GM13976 (cell line): Measurements from ENCODE around the gene ZC3H18.

Experiments
- DNase-seq: peaks from one replicate; pipeline ENCODE4 v3.0.0; 2012; ENCODE audit warnings: low spot score
- in situ Hi-C: fragments of 300-500 bp; cut with MboI; formaldehyde crosslinking; loops from one replicate; pipeline ENCODE4 v1.12.0; 2022; ENCODE audit warnings: low sequenced_read_pairs, mixed read lengths, inconsistent platforms; ENCODE audit not compliant: unreplicated experiment
- TF ChIP-seq, protein P1 (sequence below): IDR thresholded peaks from 2 replicates; pipeline ENCODE4 v1.5.1; 2012; ENCODE audit warnings: borderline replicate concordance, mild to moderate bottlenecking; ENCODE audit not compliant: insufficient read depth; ENCODE audit errors: extremely low read depth, missing control alignments, control extremely low read depth

The ZC3H18 gene

DNA sequence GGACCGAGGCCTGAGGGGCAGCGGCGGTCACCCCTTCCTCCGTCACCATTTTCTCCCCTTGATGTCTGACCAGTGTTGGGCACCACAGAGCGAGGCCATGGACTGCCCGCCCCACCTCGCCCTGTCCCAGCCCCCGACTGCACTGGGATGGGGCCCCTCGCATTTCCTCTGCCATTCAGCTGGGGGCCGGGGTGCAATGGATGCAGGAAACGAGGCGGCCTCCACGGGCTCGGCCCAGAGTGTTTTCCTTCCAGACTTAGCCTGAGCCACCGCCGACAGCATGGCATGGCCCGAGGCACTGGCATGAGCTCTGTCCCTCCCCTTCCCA, 44.6 kb upstream of the ZC3H18 start:
- no peak for DNase-seq
- TF ChIP-seq, protein P1, sequence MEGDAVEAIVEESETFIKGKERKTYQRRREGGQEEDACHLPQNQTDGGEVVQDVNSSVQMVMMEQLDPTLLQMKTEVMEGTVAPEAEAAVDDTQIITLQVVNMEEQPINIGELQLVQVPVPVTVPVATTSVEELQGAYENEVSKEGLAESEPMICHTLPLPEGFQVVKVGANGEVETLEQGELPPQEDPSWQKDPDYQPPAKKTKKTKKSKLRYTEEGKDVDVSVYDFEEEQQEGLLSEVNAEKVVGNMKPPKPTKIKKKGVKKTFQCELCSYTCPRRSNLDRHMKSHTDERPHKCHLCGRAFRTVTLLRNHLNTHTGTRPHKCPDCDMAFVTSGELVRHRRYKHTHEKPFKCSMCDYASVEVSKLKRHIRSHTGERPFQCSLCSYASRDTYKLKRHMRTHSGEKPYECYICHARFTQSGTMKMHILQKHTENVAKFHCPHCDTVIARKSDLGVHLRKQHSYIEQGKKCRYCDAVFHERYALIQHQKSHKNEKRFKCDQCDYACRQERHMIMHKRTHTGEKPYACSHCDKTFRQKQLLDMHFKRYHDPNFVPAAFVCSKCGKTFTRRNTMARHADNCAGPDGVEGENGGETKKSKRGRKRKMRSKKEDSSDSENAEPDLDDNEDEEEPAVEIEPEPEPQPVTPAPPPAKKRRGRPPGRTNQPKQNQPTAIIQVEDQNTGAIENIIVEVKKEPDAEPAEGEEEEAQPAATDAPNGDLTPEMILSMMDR, result no peak
- in situ Hi-C loops, result loop anchor here (25.0 kb wide), 1 partner anchor 88 kb away; no protein-coding TSS in a partner anchor

DNA sequence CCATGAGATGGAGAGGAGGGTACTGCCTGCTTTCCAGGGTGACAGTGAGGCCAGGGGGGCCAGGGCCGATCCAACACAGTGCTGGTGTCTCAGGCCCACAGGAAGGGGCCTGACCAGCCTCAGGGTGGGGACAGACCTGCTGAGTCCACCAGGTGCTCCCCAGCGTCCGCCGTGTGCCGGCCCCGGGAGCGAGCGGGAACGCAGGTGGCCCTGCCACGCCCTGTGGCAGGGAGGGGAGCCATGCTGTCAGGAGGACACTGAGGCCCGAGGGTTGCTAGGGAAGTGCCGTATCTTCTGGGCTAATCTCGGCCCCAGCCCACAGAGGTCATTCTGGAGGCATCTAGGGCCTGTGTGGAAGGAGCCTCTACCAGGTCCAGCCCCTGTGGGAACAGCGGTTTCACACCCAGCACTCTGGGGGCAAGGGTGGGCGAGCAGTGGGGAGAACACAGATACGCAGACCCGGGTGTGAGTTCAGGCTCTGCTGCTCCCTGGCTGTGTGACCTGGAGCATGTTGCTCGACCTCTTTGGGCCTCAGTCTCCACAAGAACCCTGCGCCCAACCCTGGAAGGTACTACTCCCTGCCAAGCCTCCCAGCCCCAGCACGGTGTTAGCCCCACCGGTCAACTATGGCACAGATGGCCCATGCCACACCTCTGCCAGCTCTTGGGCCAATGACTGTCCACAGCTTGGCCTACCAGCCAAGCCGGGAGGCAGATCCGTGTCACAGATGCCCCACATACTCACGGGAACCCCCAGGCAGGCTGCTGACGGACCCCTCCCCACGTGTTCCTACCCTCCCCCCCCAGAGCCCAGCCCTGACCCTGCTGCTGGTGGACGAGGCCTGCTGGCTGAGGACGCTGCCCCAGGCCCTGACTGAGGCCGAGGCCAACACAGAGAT, 43.9 kb upstream of the ZC3H18 start:
- no peak for DNase-seq
- in situ Hi-C loops, result loop anchor here (25.0 kb wide), 1 partner anchor 89 kb away; no protein-coding TSS in a partner anchor
- TF ChIP-seq, protein P1, result no peak

DNA sequence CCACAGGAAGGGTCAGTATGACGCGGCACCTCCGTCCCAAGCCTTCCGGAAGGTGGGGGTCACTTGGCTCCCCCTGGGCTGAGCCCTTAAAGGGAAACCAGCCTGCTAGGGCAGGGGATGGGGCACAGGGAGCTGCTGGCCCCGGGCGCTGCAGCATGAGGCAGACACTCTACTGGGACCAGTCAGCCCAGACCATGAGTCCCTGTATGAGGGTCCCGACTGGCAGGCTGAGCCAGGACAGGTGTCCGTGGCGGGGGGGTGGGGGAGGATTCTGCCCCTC, 43.4 kb upstream of the ZC3H18 start:
- in situ Hi-C loops, result loop anchor here (25.0 kb wide), 1 partner anchor 90 kb away; no protein-coding TSS in a partner anchor
- DNase-seq, result no peak
- TF ChIP-seq, protein P1, result no peak

DNA sequence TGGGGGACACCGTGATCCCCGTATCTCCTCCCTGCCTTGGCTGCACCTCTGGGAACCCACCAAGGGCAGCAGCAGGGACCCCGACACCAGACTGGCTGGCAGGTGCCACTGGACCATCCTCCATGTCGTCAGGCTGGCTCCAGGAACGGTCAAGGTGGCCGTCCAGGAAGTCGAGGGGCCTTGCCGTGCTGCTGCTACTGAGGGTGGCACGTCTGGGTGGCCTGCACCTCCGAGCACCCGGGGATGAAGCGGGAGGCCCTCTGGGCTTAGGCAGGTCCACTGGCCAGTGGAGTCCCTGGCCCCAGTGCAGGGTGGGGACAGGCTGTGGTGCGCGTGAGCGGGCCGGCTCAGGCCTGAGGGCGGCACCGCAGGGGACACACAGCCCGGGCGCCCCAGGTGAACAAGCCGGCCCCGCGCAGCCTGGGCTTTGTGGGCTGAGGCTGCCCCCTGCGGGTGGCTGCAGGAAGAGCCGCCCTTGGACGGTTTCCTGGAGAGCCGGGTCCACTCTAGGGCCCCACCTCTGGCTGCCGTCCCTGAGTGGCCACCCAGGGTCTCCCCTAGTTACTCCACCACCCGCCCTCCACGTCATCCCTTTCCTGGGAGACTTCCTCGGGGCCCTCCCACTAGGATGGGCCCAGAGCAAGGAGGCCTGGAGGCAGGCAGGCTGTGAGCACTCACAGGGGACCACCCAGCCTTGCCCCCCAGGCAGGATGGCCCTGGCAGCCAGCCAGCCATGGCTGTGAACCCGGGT, 42.8 kb upstream of the ZC3H18 start:
- in situ Hi-C loops, result loop anchor here (25.0 kb wide), 1 partner anchor 90 kb away; no protein-coding TSS in a partner anchor
- TF ChIP-seq, protein P1, result peak; percentile 82
- DNase-seq, result peak; percentile 92

DNA sequence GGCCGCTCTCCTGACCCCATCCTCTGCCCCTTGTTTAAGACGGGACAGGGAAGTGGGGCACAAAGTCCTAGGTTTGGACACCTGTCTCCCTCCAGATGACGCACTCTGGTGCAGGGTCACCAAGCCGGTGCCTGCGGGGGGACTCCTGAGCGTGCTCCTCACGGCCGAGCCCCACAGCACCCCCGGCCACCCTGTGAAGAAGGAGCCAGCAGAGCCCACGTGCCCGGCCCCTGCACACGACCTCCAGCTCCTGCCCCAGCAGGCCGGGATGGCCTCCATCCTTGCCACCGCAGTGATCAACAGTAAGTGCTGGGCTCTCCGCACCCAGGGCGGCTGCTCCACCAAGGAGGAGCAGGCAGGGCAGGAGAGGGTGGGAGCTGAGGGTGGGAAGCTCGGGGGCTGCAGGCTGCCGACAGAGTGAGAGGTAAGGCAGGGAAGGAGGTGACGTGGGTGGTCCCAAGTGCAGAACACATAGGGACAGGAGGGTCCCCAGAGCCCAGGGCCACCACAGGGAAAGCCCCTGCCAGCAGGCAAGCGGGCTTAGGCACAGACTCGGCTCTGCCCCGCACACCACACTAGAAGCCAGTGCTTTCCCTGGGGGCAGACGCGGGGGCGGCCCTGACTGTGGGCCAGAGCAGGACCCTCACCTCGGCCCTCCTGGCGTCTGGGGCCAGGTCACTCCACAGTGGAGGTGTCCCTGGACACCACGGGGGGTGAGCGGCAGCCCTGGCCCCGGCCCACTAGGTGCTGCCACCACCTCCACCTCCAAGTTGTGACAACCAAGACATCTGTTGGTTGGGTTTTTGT, 42.1 kb upstream of the ZC3H18 start:
- in situ Hi-C loops, result loop anchor here (25.0 kb wide), 1 partner anchor 91 kb away; no protein-coding TSS in a partner anchor
- no peak for DNase-seq
- TF ChIP-seq, protein P1, result no peak

DNA sequence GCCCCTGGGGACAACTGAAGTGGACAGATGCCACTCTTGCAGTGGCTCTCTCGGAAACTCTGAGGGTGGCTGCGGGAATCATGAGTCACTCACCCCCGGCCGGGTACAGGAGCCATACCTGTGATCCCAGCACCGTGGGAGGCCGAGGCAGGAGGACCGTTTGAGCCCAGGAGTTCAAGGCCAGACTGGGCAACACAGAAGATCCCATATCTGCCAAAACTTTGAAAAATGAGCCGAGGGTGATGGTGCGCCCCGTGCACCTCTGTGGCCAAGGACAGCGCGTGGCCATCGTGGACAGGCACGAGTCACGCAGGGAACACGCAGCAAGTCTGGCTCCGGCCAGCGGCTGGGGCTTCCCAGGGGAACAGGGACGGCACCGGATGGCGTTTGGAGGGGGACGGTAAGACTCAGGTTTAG, 41.3 kb upstream of the ZC3H18 start:
- TF ChIP-seq, protein P1, result no peak
- in situ Hi-C loops, result loop anchor here (25.0 kb wide), 1 partner anchor 92 kb away; no protein-coding TSS in a partner anchor
- no peak for DNase-seq
